CD4-positive, alpha-beta T cell (primary cell): ENCODE data around the gene NDFIP2. TPM values are rescaled to one million over a fixed set of nuclear protein-coding genes. Genes with fewer than 3 reads are reported as not detected.
"Not testable (repeated sequence)": the region's sequence is repeated elsewhere in the genome, so short reads cannot be mapped to it uniquely, and the experiment has no call there.

Experiments
- ATAC-seq: fragments of 200-7000 bp; cut with Tn5 transposase; one replicate; pipeline ENCODE4 v1.10.0; 2022; ENCODE audit warnings: mild to moderate bottlenecking; ENCODE audit not compliant: poor library complexity
- CTCF ChIA-PET: fragments of 350-600 bp; sonication (Branson Sonifier 250); formaldehyde crosslinking; loops from one replicate; lab custom pipeline; 2021; ENCODE audit warnings: antibody characterized with exemption, inconsistent platforms; lab: Charles Lee
- POLR2A ChIA-PET: fragments of 350-600 bp; sonication (Branson Sonifier 250); formaldehyde crosslinking; loops from one replicate; lab custom pipeline; 2021; ENCODE audit warnings: antibody characterized with exemption, inconsistent platforms; lab: Charles Lee
- DNase-seq, 14 experiments: peaks; one replicate each; pipeline ENCODE4 v3.0.0-alpha.2; 2013 to 2020; ENCODE audit warnings: mixed read lengths in 2 of 14
- H3K27ac ChIP-seq, 2 donors: one replicate each; pipeline versions ENCODE4 v1.5.1 to v1.7.0; 2013; ENCODE audit warnings: low read length in 2 of 2, low read depth in 1 of 2, mild to moderate bottlenecking in 1 of 2
- H3K27me3 ChIP-seq, 2 experiments: 1 replicate in 1 of 2; 2 replicates in 1 of 2; pipeline versions ENCODE4 v1.6.1 to v1.7.0; 2013; ENCODE audit warnings: low read length in 2 of 2, control low read depth in 1 of 2, mild to moderate bottlenecking in 1 of 2, moderate library complexity in 1 of 2; ENCODE audit not compliant: insufficient read depth in 2 of 2, control insufficient read depth in 1 of 2
- H3K36me3 ChIP-seq: one replicate; pipeline ENCODE4 v1.6.1; 2013; ENCODE audit warnings: low read length, control low read depth; ENCODE audit not compliant: insufficient read depth
- H3K4me1 ChIP-seq: one replicate; pipeline ENCODE4 v1.6.1; 2013; ENCODE audit warnings: low read length, control low read depth; ENCODE audit not compliant: insufficient read depth
- H3K4me3 ChIP-seq: one replicate; pipeline ENCODE4 v1.5.1; 2013; ENCODE audit warnings: mild to moderate bottlenecking, low read length, moderate library complexity
- H3K9me3 ChIP-seq, 2 experiments: 1 replicate in 1 of 2; 2 replicates in 1 of 2; pipeline versions ENCODE4 v1.6.1 to v1.7.0; 2013; ENCODE audit warnings: low read length in 2 of 2, mild to moderate bottlenecking in 2 of 2, control low read depth in 1 of 2, moderate library complexity in 1 of 2; ENCODE audit not compliant: control insufficient read depth in 1 of 2, insufficient read depth in 1 of 2
- H3K27ac Mint-ChIP-seq: one replicate; pipeline ENCODE4 v1.8.0; 2020; ENCODE audit warnings: mixed read lengths
- H3K27me3 Mint-ChIP-seq: one replicate; pipeline ENCODE4 v1.8.0; 2021; ENCODE audit warnings: mixed read lengths
- H3K36me3 Mint-ChIP-seq: one replicate; pipeline ENCODE4 v1.8.0; 2021; ENCODE audit warnings: low read depth, mixed read lengths
- H3K4me1 Mint-ChIP-seq: one replicate; pipeline ENCODE4 v1.8.0; 2021; ENCODE audit warnings: low read depth, mixed read lengths
- H3K4me3 Mint-ChIP-seq: one replicate; pipeline ENCODE4 v1.8.0; 2020; ENCODE audit warnings: mild to moderate bottlenecking, mixed read lengths
- H3K9me3 Mint-ChIP-seq: one replicate; pipeline ENCODE4 v1.8.0; 2020; ENCODE audit warnings: mixed read lengths
- intact Hi-C, 2 experiments: fragments of 100-400 bp; cut with DNase I in 1 of 2; cut with micrococcal nuclease in 1 of 2; formaldehyde crosslinking; loops; one replicate each; pipeline versions ENCODE4 v1.15.1 to v1.9.0; 2023 to 2025; cut with DNase I, micrococcal nuclease
- total RNA-seq, 174 experiments: library from RNA in 2 of 174; stranded (reverse) in 2 of 174; gene quantifications; one replicate each; pipeline ENCODE4 v1.2.3 and lab custom pipeline; 2021 to 2026
- TF ChIP-seq, protein P1 (sequence below): fragments of 200-600 bp; IDR thresholded peaks from one replicate; pipeline ENCODE4 v1.8.0; 2022; ENCODE audit warnings: antibody characterized with exemption, mild to moderate bottlenecking

The NDFIP2 gene
- total RNA-seq, 2 experiments from 2014 or later = 3.2 to 3.4 TPM

DNA sequence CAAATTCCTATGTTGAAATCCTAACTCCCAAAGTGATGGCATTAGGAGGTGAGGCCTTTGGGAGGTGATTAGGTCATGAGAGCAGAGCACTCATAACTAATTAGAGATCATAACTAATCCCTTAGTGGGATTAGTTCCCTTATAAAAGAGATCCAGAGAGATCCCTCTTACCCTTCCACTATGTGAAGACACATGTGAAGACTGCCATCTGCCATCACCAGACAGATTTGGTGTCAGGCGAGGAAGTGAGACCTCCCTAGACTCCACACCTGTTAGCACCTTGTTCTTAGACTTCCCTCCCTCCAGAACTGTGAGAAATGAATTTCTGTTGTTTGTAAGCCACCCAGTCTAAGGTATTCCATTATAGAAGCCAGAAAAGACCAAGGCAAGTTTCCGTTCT is 112.2 kb downstream of the NDFIP2 start:
- Histone ChIP-seq H3K4me1 (no peaks in the 10 kb centered on the region), H3K27me3 (peaks cover 0 to 2% of the 10 kb centered on the region in 2 experiments), H3K9me3 (no peaks in the 10 kb centered on the region), H3K27ac (no peak overlapping the region), H3K36me3 (no peaks in the 10 kb centered on the region), H3K4me3 (no peak overlapping the region)
- intact Hi-C loops = no loop called here
- Mint-ChIP-seq H3K9me3 (peaks cover 1% of the 10 kb centered on the region), H3K4me3 (no peak overlapping the region), H3K27me3 (peaks cover 7% of the 10 kb centered on the region), H3K27ac (no peak overlapping the region), H3K36me3 (no peaks in the 10 kb centered on the region), H3K4me1 (no peaks in the 10 kb centered on the region)
- TF ChIP-seq, protein P1, sequence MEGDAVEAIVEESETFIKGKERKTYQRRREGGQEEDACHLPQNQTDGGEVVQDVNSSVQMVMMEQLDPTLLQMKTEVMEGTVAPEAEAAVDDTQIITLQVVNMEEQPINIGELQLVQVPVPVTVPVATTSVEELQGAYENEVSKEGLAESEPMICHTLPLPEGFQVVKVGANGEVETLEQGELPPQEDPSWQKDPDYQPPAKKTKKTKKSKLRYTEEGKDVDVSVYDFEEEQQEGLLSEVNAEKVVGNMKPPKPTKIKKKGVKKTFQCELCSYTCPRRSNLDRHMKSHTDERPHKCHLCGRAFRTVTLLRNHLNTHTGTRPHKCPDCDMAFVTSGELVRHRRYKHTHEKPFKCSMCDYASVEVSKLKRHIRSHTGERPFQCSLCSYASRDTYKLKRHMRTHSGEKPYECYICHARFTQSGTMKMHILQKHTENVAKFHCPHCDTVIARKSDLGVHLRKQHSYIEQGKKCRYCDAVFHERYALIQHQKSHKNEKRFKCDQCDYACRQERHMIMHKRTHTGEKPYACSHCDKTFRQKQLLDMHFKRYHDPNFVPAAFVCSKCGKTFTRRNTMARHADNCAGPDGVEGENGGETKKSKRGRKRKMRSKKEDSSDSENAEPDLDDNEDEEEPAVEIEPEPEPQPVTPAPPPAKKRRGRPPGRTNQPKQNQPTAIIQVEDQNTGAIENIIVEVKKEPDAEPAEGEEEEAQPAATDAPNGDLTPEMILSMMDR = no peak
- ATAC-seq = no peak
- ChIA-PET CTCF (no interaction called here), POLR2A (no interaction called here)
- DNase-seq = no peak

DNA sequence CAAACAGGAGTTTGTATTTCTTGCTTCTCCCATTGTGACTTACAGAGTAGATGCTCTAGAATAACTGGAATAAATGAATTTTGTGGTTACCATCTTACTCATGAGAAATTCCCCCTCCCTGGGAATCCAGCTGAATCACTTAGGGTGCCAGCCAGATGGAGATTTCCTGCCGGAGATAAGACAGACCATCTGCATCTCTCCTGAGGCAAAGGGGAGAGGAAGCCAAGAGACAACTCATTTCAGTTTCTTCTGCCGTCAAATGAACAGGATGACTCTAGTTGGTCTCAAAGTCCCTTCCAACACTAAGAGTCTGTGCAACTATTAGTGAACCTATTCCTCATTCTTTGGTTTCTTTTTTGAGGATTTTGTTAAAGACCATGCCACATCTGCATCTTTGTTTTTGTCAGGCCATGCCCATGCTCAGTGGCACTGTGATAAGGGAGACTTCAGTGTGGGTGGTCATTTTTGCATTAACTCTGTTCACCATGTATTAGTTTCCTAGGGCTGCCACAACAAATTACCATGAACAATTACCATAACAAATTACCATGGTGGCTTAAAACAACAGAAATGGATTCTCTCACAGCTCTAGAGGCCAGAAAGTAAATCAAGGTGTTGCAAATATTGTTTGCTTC is 112.8 kb downstream of the NDFIP2 start:
- TF ChIP-seq, protein P1 = no peak
- Histone ChIP-seq H3K4me3 (no peak overlapping the region), H3K27me3 (peaks cover 0 to 2% of the 10 kb centered on the region in 2 experiments), H3K27ac (no peak overlapping the region), H3K36me3 (no peaks in the 10 kb centered on the region), H3K4me1 (no peaks in the 10 kb centered on the region), H3K9me3 (no peaks in the 10 kb centered on the region)
- H3K4me1 Mint-ChIP-seq = no peaks in the 10 kb centered on the region
- DNase-seq (no peak), ATAC-seq (no peak)
- ChIA-PET POLR2A (no interaction called here), CTCF (no interaction called here)
- intact Hi-C loops = no loop called here
- H3K4me3 Mint-ChIP-seq = no peak overlapping the region
- no peaks in the 10 kb centered on the region for H3K36me3 Mint-ChIP-seq
- no peaks in the 10 kb centered on the region for H3K9me3 Mint-ChIP-seq
- no peak overlapping the region for H3K27ac Mint-ChIP-seq
- H3K27me3 Mint-ChIP-seq = peaks cover 7% of the 10 kb centered on the region

- H3K4me1 Mint-ChIP-seq, H3K9me3 ChIP-seq, H3K4me3 Mint-ChIP-seq, H3K27ac Mint-ChIP-seq, H3K27ac ChIP-seq, ATAC-seq, POLR2A ChIA-PET, H3K27me3 Mint-ChIP-seq, DNase-seq, intact Hi-C loops, H3K9me3 Mint-ChIP-seq, H3K36me3 Mint-ChIP-seq, H3K36me3 ChIP-seq, H3K4me1 ChIP-seq, H3K27me3 ChIP-seq, H3K4me3 ChIP-seq: not testable (repeated sequence)
- CTCF ChIA-PET = interaction anchor here (0.5 kb wide), 1 partner anchor 606 kb away, joined by 3 read pairs; no protein-coding TSS in a partner anchor
Observed at GRCh38 chr13:79600146-79600545, 119.2 kb downstream of the NDFIP2 start.

DNA sequence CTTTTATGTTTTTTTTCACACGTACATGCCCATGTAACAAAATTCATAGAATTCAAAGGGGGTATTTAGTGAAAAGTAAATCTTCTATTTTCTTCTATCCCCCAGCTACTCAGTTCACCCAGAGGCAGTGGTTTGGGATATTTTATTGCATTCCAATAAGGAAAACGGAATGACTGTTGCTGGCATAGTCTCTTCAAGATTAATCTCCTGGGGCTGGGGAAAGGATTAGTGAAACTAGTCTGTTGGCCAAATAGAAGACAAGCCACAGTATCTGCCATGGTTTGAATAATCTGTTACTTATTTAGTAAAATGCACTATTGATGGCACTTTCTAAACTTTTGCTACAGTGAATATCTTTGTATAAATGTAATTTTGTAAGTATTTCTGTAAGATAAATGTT is 122.0 kb downstream of the NDFIP2 start:
- Mint-ChIP-seq H3K9me3 (peaks cover 3% of the 10 kb centered on the region), H3K4me3 (no peak overlapping the region), H3K27ac (no peak overlapping the region), H3K36me3 (no peaks in the 10 kb centered on the region), H3K27me3 (no peaks in the 10 kb centered on the region), H3K4me1 (no peaks in the 10 kb centered on the region)
- Histone ChIP-seq H3K36me3 (no peaks in the 10 kb centered on the region), H3K4me1 (no peaks in the 10 kb centered on the region), H3K27ac (no peak overlapping the region), H3K27me3 (no peaks in the 10 kb centered on the region), H3K4me3 (no peak overlapping the region), H3K9me3 (peaks cover 4% of the 10 kb centered on the region in 2 experiments)
- intact Hi-C loops = no loop called here
- ChIA-PET CTCF (no interaction called here), POLR2A (no interaction called here)
- DNase-seq (no peak), ATAC-seq (no peak)
- TF ChIP-seq, protein P1 = no peak
